H9 (cell line): ENCODE measurements around the gene CX3CR1. TPM values are rescaled to one million over a fixed set of nuclear protein-coding genes. Genes with fewer than 3 reads are reported as not detected.

Experiments used
- DNase-seq: peaks from one replicate; pipeline ENCODE4 v3.0.0-alpha.2; 2017
- H2AFZ ChIP-seq: one replicate; pipeline ENCODE4 v1.6.1; 2013; ENCODE audit warnings: mild to moderate bottlenecking, low read length, control low read depth, moderate library complexity
- H2AK5ac ChIP-seq: 2 replicates; pipeline ENCODE4 v1.6.1; 2013; ENCODE audit warnings: low read length, control low read depth, mixed read lengths; ENCODE audit not compliant: insufficient read length
- H2BK120ac ChIP-seq: one replicate; pipeline ENCODE4 v1.6.1; 2013; ENCODE audit warnings: low read depth, mild to moderate bottlenecking, low read length, control low read depth, inconsistent platforms; ENCODE audit not compliant: poor library complexity, severe bottlenecking
- H2BK12ac ChIP-seq: 2 replicates; pipeline ENCODE4 v1.6.1; 2013; ENCODE audit warnings: low read length, control low read depth, mixed read lengths, low read depth; ENCODE audit not compliant: insufficient read length
- H2BK15ac ChIP-seq: 2 replicates; pipeline ENCODE4 v1.6.1; 2013; ENCODE audit warnings: low read depth, low read length, control low read depth
- H2BK20ac ChIP-seq: one replicate; pipeline ENCODE4 v1.6.1; 2013; ENCODE audit warnings: low read depth, mild to moderate bottlenecking, low read length, control low read depth, inconsistent platforms; ENCODE audit not compliant: poor library complexity, severe bottlenecking
- H2BK5ac ChIP-seq: 2 replicates; pipeline ENCODE4 v1.6.1; 2013; ENCODE audit warnings: low read length, control low read depth, mixed read lengths; ENCODE audit not compliant: insufficient read length
- H3K14ac ChIP-seq: 2 replicates; pipeline ENCODE4 v1.6.1; 2013; ENCODE audit warnings: low read length, control low read depth; ENCODE audit not compliant: insufficient read depth
- H3K18ac ChIP-seq: 2 replicates; pipeline ENCODE4 v1.6.1; 2013; ENCODE audit warnings: low read depth, mild to moderate bottlenecking, mixed read lengths, low read length, control low read depth; ENCODE audit not compliant: insufficient read length
- H3K23ac ChIP-seq: 2 replicates; pipeline ENCODE4 v1.6.1; 2013; ENCODE audit warnings: low read length, control low read depth, mixed read lengths, low read depth; ENCODE audit not compliant: insufficient read length
- H3K23me2 ChIP-seq: 2 replicates; pipeline ENCODE4 v1.6.1; 2013; ENCODE audit warnings: low read depth, mild to moderate bottlenecking, mixed read lengths, low read length, control low read depth; ENCODE audit not compliant: insufficient read length, poor library complexity, severe bottlenecking
- H3K27ac ChIP-seq: 2 replicates; pipeline ENCODE4 v1.5.1; 2013; ENCODE audit warnings: low read length, control low read depth, mixed read lengths, low read depth; ENCODE audit not compliant: insufficient read length
- H3K27me3 ChIP-seq: 2 replicates; pipeline ENCODE4 v1.6.1; 2013; ENCODE audit warnings: low read length, control low read depth, inconsistent platforms; ENCODE audit not compliant: insufficient read depth
- H3K4ac ChIP-seq: 2 replicates; pipeline ENCODE4 v1.6.1; 2013; ENCODE audit warnings: low read depth, mild to moderate bottlenecking, control low read depth, inconsistent platforms, low read length, moderate library complexity
- H3K4me1 ChIP-seq: 2 replicates; pipeline ENCODE4 v1.6.1; 2013; ENCODE audit warnings: low read length, control low read depth, inconsistent platforms; ENCODE audit not compliant: insufficient read depth
- H3K4me2 ChIP-seq: 2 replicates; pipeline ENCODE4 v1.6.1; 2013; ENCODE audit warnings: low read length, control low read depth, mixed read lengths; ENCODE audit not compliant: insufficient read length, insufficient read depth
- H3K56ac ChIP-seq: 2 replicates; pipeline ENCODE4 v1.6.1; 2013; ENCODE audit warnings: low read depth, mild to moderate bottlenecking, mixed read lengths, low read length, control low read depth; ENCODE audit not compliant: insufficient read length
- H3K79me1 ChIP-seq: 2 replicates; pipeline ENCODE4 v1.6.1; 2013; ENCODE audit warnings: low read depth, mild to moderate bottlenecking, moderate library complexity, low read length, control low read depth, inconsistent platforms; ENCODE audit not compliant: insufficient read depth, poor library complexity, severe bottlenecking
- H3K79me2 ChIP-seq: 2 replicates; pipeline ENCODE4 v1.6.1; 2013; ENCODE audit warnings: low read length, control low read depth, inconsistent platforms; ENCODE audit not compliant: insufficient read depth
- H3K9ac ChIP-seq: 2 replicates; pipeline ENCODE4 v1.6.1; 2013; ENCODE audit warnings: low read length, control low read depth, mixed read lengths; ENCODE audit not compliant: insufficient read length; ENCODE audit errors: extremely low read depth
- H3K9me3 ChIP-seq: one replicate; pipeline ENCODE4 v1.6.1; 2013; ENCODE audit warnings: low read depth, low read length, inconsistent platforms; ENCODE audit not compliant: control insufficient read depth
- H3T11ph ChIP-seq: one replicate; pipeline ENCODE4 v1.6.1; 2013; ENCODE audit warnings: mild to moderate bottlenecking, low read length, control low read depth, inconsistent platforms
- H4K20me1 ChIP-seq: one replicate; pipeline ENCODE4 v1.6.1; 2013; ENCODE audit not compliant: control insufficient read depth, insufficient read length, insufficient read depth
- H4K5ac ChIP-seq: 2 replicates; pipeline ENCODE4 v1.6.1; 2013; ENCODE audit warnings: low read depth, mild to moderate bottlenecking, mixed read lengths, low read length, control low read depth; ENCODE audit not compliant: insufficient read length
- H4K8ac ChIP-seq: replicated peaks from 2 replicates; pipeline ENCODE4 v1.6.1; 2013; ENCODE audit warnings: low read length, control low read depth, mixed read lengths, low read depth; ENCODE audit not compliant: insufficient read length
- H4K91ac ChIP-seq: 2 replicates; pipeline ENCODE4 v1.6.1; 2013; ENCODE audit warnings: low read depth, mild to moderate bottlenecking, moderate library complexity, mixed read lengths, low read length, control low read depth; ENCODE audit not compliant: insufficient read length
- H3K27ac Mint-ChIP-seq, 3 experiments: 2 replicates in 2 of 3; 3 replicates in 1 of 3; pipeline ENCODE4 v1.8.0; 2020 to 2021; ENCODE audit warnings: mixed read lengths in 3 of 3, mild to moderate bottlenecking in 1 of 3, moderate library complexity in 1 of 3
- H3K27me3 Mint-ChIP-seq: 2 replicates; pipeline ENCODE4 v1.8.0; 2021; ENCODE audit warnings: low read depth, mild to moderate bottlenecking, moderate library complexity, mixed read lengths
- H3K36me3 Mint-ChIP-seq, 3 experiments: 2 replicates in 2 of 3; 3 replicates in 1 of 3; pipeline ENCODE4 v1.8.0; 2020 to 2021; ENCODE audit warnings: low read depth in 3 of 3, mixed read lengths in 3 of 3; ENCODE audit not compliant: insufficient read depth in 1 of 3
- H3K4me1 Mint-ChIP-seq, 2 experiments: 2 replicates each; pipeline ENCODE4 v1.8.0; 2020; ENCODE audit warnings: mixed read lengths in 2 of 2
- H3K4me3 Mint-ChIP-seq, 2 experiments: 2 replicates in 1 of 2; 3 replicates in 1 of 2; pipeline ENCODE4 v1.8.0; 2020 to 2021; ENCODE audit warnings: mild to moderate bottlenecking in 2 of 2, mixed read lengths in 2 of 2, moderate library complexity in 1 of 2
- H3K9me3 Mint-ChIP-seq, 2 experiments: 2 replicates in 1 of 2; 3 replicates in 1 of 2; pipeline ENCODE4 v1.8.0; 2020; ENCODE audit warnings: mild to moderate bottlenecking in 2 of 2, mixed read lengths in 2 of 2, moderate library complexity in 1 of 2
- WGBS: extraction: QIAGEN DNeasy Blood & Tissue Kit; methylation state at CpG from one replicate; pipeline ENCODE4 v1.1.7; 2013; ENCODE audit warnings: missing lambda C conversion rate, low lambda C conversion rate, mixed read lengths; ENCODE audit not compliant: insufficient read length; ENCODE audit errors: extremely low coverage; 5-methylcytosine and 5-hydroxymethylcytosine counted together
- total RNA-seq: library from RNA; stranded (reverse); gene quantifications from 2 replicates; pipeline ENCODE4 v1.2.1, GENCODE V29; 2021
- TF ChIP-seq, protein P1 (sequence below): fragments of 200-600 bp; sonication (generic); conservative IDR thresholded peaks from 3 replicates; pipeline ENCODE4 v1.8.0; 2021; ENCODE audit warnings: antibody characterized with exemption, mild to moderate bottlenecking

CX3CR1 gene
- total RNA-seq, 1 experiment from 2014 or later: not detected

DNA sequence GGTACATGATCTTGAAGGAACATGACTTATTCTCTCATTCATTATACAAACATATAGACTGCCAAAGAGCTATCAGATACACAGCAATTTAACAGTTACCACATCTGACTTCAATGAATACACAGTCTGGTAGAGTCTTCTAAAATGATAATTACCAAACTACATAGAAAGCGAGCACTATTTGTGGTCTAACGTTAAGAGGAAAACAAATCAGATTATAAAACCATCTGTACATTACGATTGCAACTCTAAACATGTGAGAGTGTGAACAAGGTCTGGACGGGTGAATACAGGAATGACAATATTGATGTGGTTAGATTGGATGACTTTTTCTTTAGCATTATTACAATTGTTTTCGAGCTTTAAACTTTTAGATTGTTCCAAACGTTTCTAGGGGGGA is 16.3 kb downstream of the CX3CR1 start:
- no peaks in the 10 kb centered on the region; the same call in none of the 2 replicates for H3K27me3 Mint-ChIP-seq
- H2BK20ac ChIP-seq: no peak overlapping the region
- H3K9me3 ChIP-seq: no peaks in the 10 kb centered on the region
- H3K23ac ChIP-seq: no peak overlapping the region
- no peaks in the 10 kb centered on the region for H3K79me1 ChIP-seq
- H3K4me2 ChIP-seq: no peak overlapping the region
- no CpG with 5 or more reads among the region's 6 CpGs for WGBS
- H3K27ac Mint-ChIP-seq: no peak overlapping the region
- no peaks in the 10 kb centered on the region for H3K79me2 ChIP-seq
- H3K27me3 ChIP-seq: no peaks in the 10 kb centered on the region; the same call in 1 of the 2 replicates
- no peaks in the 10 kb centered on the region for H3K9me3 Mint-ChIP-seq
- no peak overlapping the region for H3K9ac ChIP-seq
- no peaks in the 10 kb centered on the region for H4K20me1 ChIP-seq
- H3K4ac ChIP-seq: no peak overlapping the region
- H4K5ac ChIP-seq: no peak overlapping the region
- H3K18ac ChIP-seq: no peak overlapping the region
- no peak overlapping the region for H3K56ac ChIP-seq
- no peak overlapping the region for H2BK5ac ChIP-seq
- no peak for DNase-seq
- no peak overlapping the region for H2AK5ac ChIP-seq
- H3K36me3 Mint-ChIP-seq: no peaks in the 10 kb centered on the region
- no peak overlapping the region for H4K8ac ChIP-seq
- H3K23me2 ChIP-seq: no peaks in the 10 kb centered on the region
- no peak overlapping the region for H2BK15ac ChIP-seq
- H3K27ac ChIP-seq: no peak overlapping the region
- no peak overlapping the region for H2AFZ ChIP-seq
- H3K14ac ChIP-seq: no peak overlapping the region
- no peak overlapping the region for H2BK120ac ChIP-seq
- TF ChIP-seq, protein P1, sequence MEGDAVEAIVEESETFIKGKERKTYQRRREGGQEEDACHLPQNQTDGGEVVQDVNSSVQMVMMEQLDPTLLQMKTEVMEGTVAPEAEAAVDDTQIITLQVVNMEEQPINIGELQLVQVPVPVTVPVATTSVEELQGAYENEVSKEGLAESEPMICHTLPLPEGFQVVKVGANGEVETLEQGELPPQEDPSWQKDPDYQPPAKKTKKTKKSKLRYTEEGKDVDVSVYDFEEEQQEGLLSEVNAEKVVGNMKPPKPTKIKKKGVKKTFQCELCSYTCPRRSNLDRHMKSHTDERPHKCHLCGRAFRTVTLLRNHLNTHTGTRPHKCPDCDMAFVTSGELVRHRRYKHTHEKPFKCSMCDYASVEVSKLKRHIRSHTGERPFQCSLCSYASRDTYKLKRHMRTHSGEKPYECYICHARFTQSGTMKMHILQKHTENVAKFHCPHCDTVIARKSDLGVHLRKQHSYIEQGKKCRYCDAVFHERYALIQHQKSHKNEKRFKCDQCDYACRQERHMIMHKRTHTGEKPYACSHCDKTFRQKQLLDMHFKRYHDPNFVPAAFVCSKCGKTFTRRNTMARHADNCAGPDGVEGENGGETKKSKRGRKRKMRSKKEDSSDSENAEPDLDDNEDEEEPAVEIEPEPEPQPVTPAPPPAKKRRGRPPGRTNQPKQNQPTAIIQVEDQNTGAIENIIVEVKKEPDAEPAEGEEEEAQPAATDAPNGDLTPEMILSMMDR: no peak
- H2BK12ac ChIP-seq: no peak overlapping the region
- no peak overlapping the region for H3K4me3 Mint-ChIP-seq
- H3K4me1 Mint-ChIP-seq: peaks cover 3 to 4% of the 10 kb centered on the region in 2 experiments
- no peak overlapping the region for H4K91ac ChIP-seq
- peaks cover 3% of the 10 kb centered on the region; the same call in 1 of the 2 replicates for H3K4me1 ChIP-seq
- H3T11ph ChIP-seq: no peak overlapping the region
